ENCODE measurements around the gene MORN1.
A peak's percentile ranks its signal among the peaks of the same experiment; 100 is the strongest.
"Not testable (repeated sequence)": the region's sequence is repeated elsewhere in the genome, so short reads cannot be mapped to it uniquely, and the experiment has no call there.

MORN1 gene

GRCh38 chr1:2391041-2391930 lies at the start of gene MORN1, which contains the start of gene RER1:
Gene MORN1, minus strand, starts transcription at chr1:2391554. Its CDS starts 21 bp downstream, at chr1:2391533.
Gene RER1, plus strand, starts transcription at chr1:2391841. Its CDS starts 3,950 bp downstream, at chr1:2395791.
- DNase-seq (ENCODE audit: insufficient read length, low spot score) (peak; percentile 71), FAIRE-seq (no peak)
- TF ChIP-seq, protein P1, sequence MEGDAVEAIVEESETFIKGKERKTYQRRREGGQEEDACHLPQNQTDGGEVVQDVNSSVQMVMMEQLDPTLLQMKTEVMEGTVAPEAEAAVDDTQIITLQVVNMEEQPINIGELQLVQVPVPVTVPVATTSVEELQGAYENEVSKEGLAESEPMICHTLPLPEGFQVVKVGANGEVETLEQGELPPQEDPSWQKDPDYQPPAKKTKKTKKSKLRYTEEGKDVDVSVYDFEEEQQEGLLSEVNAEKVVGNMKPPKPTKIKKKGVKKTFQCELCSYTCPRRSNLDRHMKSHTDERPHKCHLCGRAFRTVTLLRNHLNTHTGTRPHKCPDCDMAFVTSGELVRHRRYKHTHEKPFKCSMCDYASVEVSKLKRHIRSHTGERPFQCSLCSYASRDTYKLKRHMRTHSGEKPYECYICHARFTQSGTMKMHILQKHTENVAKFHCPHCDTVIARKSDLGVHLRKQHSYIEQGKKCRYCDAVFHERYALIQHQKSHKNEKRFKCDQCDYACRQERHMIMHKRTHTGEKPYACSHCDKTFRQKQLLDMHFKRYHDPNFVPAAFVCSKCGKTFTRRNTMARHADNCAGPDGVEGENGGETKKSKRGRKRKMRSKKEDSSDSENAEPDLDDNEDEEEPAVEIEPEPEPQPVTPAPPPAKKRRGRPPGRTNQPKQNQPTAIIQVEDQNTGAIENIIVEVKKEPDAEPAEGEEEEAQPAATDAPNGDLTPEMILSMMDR (IDR thresholded peaks at IDR 0.05; ENCODE audit: insufficient read depth, missing control alignments), result no peak

GRCh38 chr1:2440346-2440745 lies 49.0 kb upstream of the MORN1 start:
- DNase-seq (ENCODE audit: insufficient read length, low spot score); FAIRE-seq: not testable (repeated sequence)

DNA sequence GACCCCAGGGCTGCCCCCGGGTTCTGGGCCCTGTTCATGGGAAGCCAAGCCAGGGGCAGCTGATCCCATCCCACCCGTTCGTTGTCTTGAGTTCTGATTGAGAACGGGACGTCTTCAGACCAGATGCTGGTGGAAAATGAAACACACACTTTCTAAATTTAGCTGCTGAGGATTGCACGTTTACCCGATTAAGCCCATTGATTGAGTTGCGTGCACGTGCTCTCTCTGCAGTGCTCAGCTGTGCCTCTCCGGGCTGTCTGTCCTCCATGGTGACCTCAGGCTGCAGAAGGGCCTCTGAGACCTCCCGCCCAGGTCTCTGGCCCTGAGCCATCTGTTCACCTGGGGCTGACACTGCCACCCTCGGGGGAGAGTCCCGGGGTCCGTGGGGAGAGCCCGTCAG lies 48.0 kb upstream of the MORN1 start:
- TF ChIP-seq, protein P1 (IDR thresholded peaks at IDR 0.05; ENCODE audit: insufficient read depth, missing control alignments), result no peak
- no peak for DNase-seq (ENCODE audit: insufficient read length, low spot score)
- no peak for FAIRE-seq

DNA sequence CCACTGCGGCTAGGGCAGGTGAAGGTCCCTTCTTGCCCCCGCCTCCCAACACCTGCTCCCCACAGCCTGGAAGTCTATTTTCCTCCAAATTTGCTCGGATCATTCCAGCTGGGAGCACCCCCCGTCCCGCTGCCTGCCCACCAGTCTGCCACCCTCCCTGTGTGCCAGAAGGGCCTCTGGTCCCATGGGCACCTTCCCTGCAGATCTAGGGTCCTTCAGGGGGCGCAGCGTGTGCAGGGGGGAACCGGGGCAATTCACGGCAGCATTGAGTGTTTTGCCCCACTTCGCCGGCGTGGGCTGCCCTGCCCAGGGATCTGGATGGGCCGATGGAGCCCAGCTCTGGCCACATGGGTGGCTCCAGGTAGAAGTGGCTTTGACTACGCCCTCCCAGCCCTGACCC lies 47.3 kb upstream of the MORN1 start:
- TF ChIP-seq, protein P1 (IDR thresholded peaks at IDR 0.05; ENCODE audit: insufficient read depth, missing control alignments), result no peak
- FAIRE-seq (no peak), DNase-seq (ENCODE audit: insufficient read length, low spot score) (no peak)

DNA sequence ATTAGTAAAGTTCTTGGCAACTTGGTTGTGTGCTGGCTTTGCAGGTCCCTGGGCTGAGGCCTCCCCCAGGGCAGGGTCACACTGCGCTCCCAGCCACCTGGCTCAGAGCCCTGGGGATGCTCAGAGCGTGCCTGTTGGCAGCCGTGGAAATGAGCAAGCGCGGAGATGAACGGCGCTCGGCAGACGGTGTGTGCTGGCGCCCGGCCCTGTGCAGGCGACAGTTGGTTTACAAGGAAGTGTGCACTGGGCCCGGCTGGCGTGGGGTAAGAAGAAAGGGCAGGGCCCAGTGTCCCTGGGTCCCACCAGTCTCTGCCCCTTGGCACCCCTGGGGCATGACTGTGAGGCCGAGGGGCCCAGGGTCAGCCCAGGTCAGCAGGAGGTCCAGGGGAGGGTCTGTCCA lies 46.7 kb upstream of the MORN1 start:
- TF ChIP-seq, protein P1 (IDR thresholded peaks at IDR 0.05; ENCODE audit: insufficient read depth, missing control alignments), result no peak
- DNase-seq (ENCODE audit: insufficient read length, low spot score) (no peak), FAIRE-seq (no peak)

GRCh38 chr1:2437617-2438016 lies 46.3 kb upstream of the MORN1 start:
- DNase-seq (ENCODE audit: insufficient read length, low spot score) (no peak), FAIRE-seq (no peak)
- TF ChIP-seq, protein P1 (IDR thresholded peaks at IDR 0.05; ENCODE audit: insufficient read depth, missing control alignments), result no peak

DNA sequence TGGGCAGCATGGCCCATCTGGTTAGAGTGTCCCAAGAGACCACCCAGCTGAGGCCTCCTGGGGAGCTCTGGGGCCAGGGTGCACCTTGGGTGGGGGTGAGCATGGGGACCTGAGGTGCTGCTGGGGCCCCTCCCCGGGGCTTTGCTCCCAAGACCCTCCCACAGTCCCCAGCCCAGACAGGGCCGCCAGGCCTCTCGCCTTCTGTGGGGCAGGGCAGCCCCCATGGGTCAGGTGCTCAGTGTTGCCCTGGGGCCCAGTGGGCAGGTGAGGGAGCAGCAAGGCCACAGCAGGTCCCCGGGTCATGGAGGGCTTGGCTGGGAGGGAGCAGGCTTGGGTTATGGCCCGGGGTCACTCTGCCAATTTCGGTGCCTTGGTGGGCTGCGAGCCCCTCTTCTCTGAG lies 45.5 kb upstream of the MORN1 start:
- TF ChIP-seq, protein P1 (IDR thresholded peaks at IDR 0.05; ENCODE audit: insufficient read depth, missing control alignments), result no peak
- FAIRE-seq (no peak), DNase-seq (ENCODE audit: insufficient read length, low spot score) (no peak)

All from D721Med (cell line).